Body of pancreas (tissue), 4 donors: ENCODE measurements around the gene NEDD4L.
"Not testable (repeated sequence)": the region's sequence is repeated elsewhere in the genome, so short reads cannot be mapped to it uniquely, and the experiment has no call there.

Source experiments
- POLR2A ChIP-seq, 3 donors: fragments of 450-650 bp; IDR thresholded peaks; one replicate each; pipeline ENCODE4 v1.6.1; 2016; ENCODE audit warnings: antibody characterized with exemption in 3 of 3, mild to moderate bottlenecking in 2 of 3
- TF ChIP-seq, protein P1 (sequence below), 7 experiments: fragments of 450-650 bp in 4 of 7; fragments of 200-600 bp in 3 of 7; sonication (generic) in 3 of 7; IDR thresholded peaks; one replicate each; pipeline ENCODE4 v1.5.1; 2016 to 2019; ENCODE audit warnings: antibody characterized with exemption in 7 of 7

- TF ChIP-seq, protein P1, sequence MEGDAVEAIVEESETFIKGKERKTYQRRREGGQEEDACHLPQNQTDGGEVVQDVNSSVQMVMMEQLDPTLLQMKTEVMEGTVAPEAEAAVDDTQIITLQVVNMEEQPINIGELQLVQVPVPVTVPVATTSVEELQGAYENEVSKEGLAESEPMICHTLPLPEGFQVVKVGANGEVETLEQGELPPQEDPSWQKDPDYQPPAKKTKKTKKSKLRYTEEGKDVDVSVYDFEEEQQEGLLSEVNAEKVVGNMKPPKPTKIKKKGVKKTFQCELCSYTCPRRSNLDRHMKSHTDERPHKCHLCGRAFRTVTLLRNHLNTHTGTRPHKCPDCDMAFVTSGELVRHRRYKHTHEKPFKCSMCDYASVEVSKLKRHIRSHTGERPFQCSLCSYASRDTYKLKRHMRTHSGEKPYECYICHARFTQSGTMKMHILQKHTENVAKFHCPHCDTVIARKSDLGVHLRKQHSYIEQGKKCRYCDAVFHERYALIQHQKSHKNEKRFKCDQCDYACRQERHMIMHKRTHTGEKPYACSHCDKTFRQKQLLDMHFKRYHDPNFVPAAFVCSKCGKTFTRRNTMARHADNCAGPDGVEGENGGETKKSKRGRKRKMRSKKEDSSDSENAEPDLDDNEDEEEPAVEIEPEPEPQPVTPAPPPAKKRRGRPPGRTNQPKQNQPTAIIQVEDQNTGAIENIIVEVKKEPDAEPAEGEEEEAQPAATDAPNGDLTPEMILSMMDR (IDR thresholded peaks at IDR 0.05), result not testable (repeated sequence)
- not testable (repeated sequence) for TF ChIP-seq POLR2A (IDR thresholded peaks at IDR 0.05)
Measured at GRCh38 chr18:58050963-58051362, 6.9 kb downstream of the NEDD4L start.
